HG02759 (cell line): ENCODE data around the gene FAM222A.
"Not testable (repeated sequence)": the region's sequence is repeated elsewhere in the genome, so short reads cannot be mapped to it uniquely, and the experiment has no call there.

Experiments
- ATAC-seq: cut with Tn5 transposase; IDR thresholded peaks from one replicate; pipeline ENCODE4 v1.9.1; 2021; ENCODE audit warnings: mild to moderate bottlenecking, moderate library complexity; ENCODE audit not compliant: unreplicated experiment

The FAM222A gene

GRCh38 chr12:109693653-109694600, 19.7 kb upstream of the FAM222A start:
- no peak for ATAC-seq

GRCh38 chr12:109694629-109695028, 19.0 kb upstream of the FAM222A start:
- not testable (repeated sequence) for ATAC-seq

GRCh38 chr12:109695416-109695815, 18.2 kb upstream of the FAM222A start:
- ATAC-seq: no peak

- ATAC-seq: no peak
Observed at GRCh38 chr12:109695961-109696461, 17.6 kb upstream of the FAM222A start.

GRCh38 chr12:109696485-109697269, 16.9 kb upstream of the FAM222A start:
- ATAC-seq: no peak

- ATAC-seq: no peak
Observed at GRCh38 chr12:109697270-109697553, 16.4 kb upstream of the FAM222A start.

GRCh38 chr12:109697877-109698468, 15.7 kb upstream of the FAM222A start:
- ATAC-seq: no peak

- no peak for ATAC-seq
Observed at GRCh38 chr12:109698820-109699219, 14.8 kb upstream of the FAM222A start.

GRCh38 chr12:109701064-109701463, 12.6 kb upstream of the FAM222A start:
- ATAC-seq: no peak

GRCh38 chr12:109702111-109702841, 11.3 kb upstream of the FAM222A start:
- ATAC-seq: no peak

GRCh38 chr12:109703684-109704083, 9.9 kb upstream of the FAM222A start:
- no peak for ATAC-seq

GRCh38 chr12:109704371-109705098, 9.1 kb upstream of the FAM222A start:
- ATAC-seq: no peak

- ATAC-seq: no peak
Observed at GRCh38 chr12:109705291-109705690, 8.3 kb upstream of the FAM222A start.

- no peak for ATAC-seq
Observed at GRCh38 chr12:109706398-109706746, 7.3 kb upstream of the FAM222A start.

GRCh38 chr12:109706747-109707469, 6.7 kb upstream of the FAM222A start:
- ATAC-seq: no peak

- ATAC-seq: no peak
Observed at GRCh38 chr12:109707470-109707821, 6.2 kb upstream of the FAM222A start.

GRCh38 chr12:109708939-109709338, 4.7 kb upstream of the FAM222A start:
- no peak for ATAC-seq

- no peak for ATAC-seq
Observed at GRCh38 chr12:109709401-109709991, 4.1 kb upstream of the FAM222A start.

GRCh38 chr12:109710205-109710746, 3.3 kb upstream of the FAM222A start:
- ATAC-seq: no peak
